A549 (cell line): ENCODE measurements around the gene GLRX2. TPM values are rescaled to one million over a fixed set of nuclear protein-coding genes. Genes with fewer than 3 reads are reported as not detected.

Source experiments
- ATAC-seq, 2 experiments: fragments of 200-7000 bp in 1 of 2; fragments of >200 bp in 1 of 2; cut with Nextera tagmentation in 1 of 2; cut with Tn5 transposase in 1 of 2; 3 replicates each; pipeline versions ENCODE4 v1.8.0 to v1.9.1; 2018 to 2020; ENCODE audit warnings: mild to moderate bottlenecking in 1 of 2, moderate library complexity in 1 of 2
- CTCF ChIA-PET: fragments of 300-600 bp; sonication (Branson Sonifier 250); formaldehyde crosslinking; extraction: SDS; loops from one replicate; lab custom pipeline; 2021; ENCODE audit warnings: antibody characterized with exemption, inconsistent platforms; lab: Yijun Ruan, JAX
- POLR2A ChIA-PET: fragments of 350-600 bp; formaldehyde crosslinking; extraction: SDS; loops from one replicate; lab custom pipeline; 2021; ENCODE audit warnings: antibody characterized with exemption, inconsistent platforms; lab: Yijun Ruan, JAX
- DNase-seq, 2 experiments: peaks; one replicate each; pipeline versions ENCODE4 v3.0.0 to v3.0.0-alpha.2; 2011 to 2016; ENCODE audit warnings: low read depth in 1 of 2, low spot score in 1 of 2
- FAIRE-seq: peaks from 2 replicates; lab custom pipeline; 2011; peaks lifted over from hg19 to GRCh38; lab: Jason Lieb, UNC
- H3K27ac ChIP-seq, 2 experiments: fragments of >200 bp; sonication (Bioruptor Twin); formaldehyde crosslinking; 3 replicates each; pipeline ENCODE4 v1.5.1; 2016 to 2017
- H3K4me1 ChIP-seq: fragments of >200 bp; sonication (Bioruptor Twin); formaldehyde crosslinking; 3 replicates; pipeline ENCODE4 v1.6.1; 2016
- H3K4me2 ChIP-seq: fragments of >200 bp; sonication (Bioruptor Twin); formaldehyde crosslinking; 3 replicates; pipeline ENCODE4 v1.6.1; 2016
- H3K4me3 ChIP-seq: fragments of >200 bp; sonication (Bioruptor Twin); formaldehyde crosslinking; 3 replicates; pipeline ENCODE4 v1.5.1; 2016
- H3K9me3 ChIP-seq: fragments of >200 bp; sonication (Bioruptor Twin); formaldehyde crosslinking; 3 replicates; pipeline ENCODE4 v1.6.1; 2016
- CBX2 ChIP-seq: fragments of 200-600 bp; sonication (generic); IDR thresholded peaks from 2 replicates; pipeline ENCODE4 v1.6.1; 2016; ENCODE audit warnings: low read depth, mild to moderate bottlenecking, borderline replicate concordance
- CBX8 ChIP-seq: fragments of 200-600 bp; sonication (generic); IDR thresholded peaks from 2 replicates; pipeline ENCODE4 v1.6.1; 2016
- CEBPB ChIP-seq, 2 experiments: fragments of >200 bp in 1 of 2; sonication (Bioruptor Twin) in 1 of 2; formaldehyde crosslinking in 1 of 2; IDR thresholded peaks; 2 replicates each; pipeline ENCODE4 v1.6.1; 2012 to 2016
- CHD4 ChIP-seq: fragments of 200-600 bp; sonication (generic); IDR thresholded peaks from 2 replicates; pipeline ENCODE4 v1.6.1; 2016; ENCODE audit warnings: antibody characterized with exemption, mild to moderate bottlenecking, borderline replicate concordance
- EHF ChIP-seq: fragments of 250-450 bp; sonication (Bioruptor Pico); IDR thresholded peaks from 2 replicates; pipeline ENCODE4 v1.5.0; 2020; ENCODE audit warnings: mild to moderate bottlenecking
- EHMT2 ChIP-seq: fragments of 200-600 bp; sonication (generic); IDR thresholded peaks from 2 replicates; pipeline ENCODE4 v1.6.1; 2016; ENCODE audit warnings: antibody characterized with exemption, low read depth, mild to moderate bottlenecking, moderate library complexity
- EP300 ChIP-seq, 2 experiments: fragments of >200 bp; sonication (Bioruptor Twin); formaldehyde crosslinking; IDR thresholded peaks; 2 replicates in 1 of 2; 3 replicates in 1 of 2; pipeline ENCODE4 v1.6.1; 2016 to 2017
- ESRRA ChIP-seq: fragments of 150-350 bp; IDR thresholded peaks from 2 replicates; pipeline ENCODE4 v1.6.1; 2014; ENCODE audit warnings: mild to moderate bottlenecking, low read length, borderline replicate concordance
- FOSB ChIP-seq: fragments of 250-450 bp; sonication (Bioruptor Pico); IDR thresholded peaks from 2 replicates; pipeline ENCODE4 v1.5.0; 2020; ENCODE audit warnings: mild to moderate bottlenecking, moderate library complexity
- GATA3 ChIP-seq: IDR thresholded peaks from 2 replicates; pipeline ENCODE4 v1.6.1; 2012; ENCODE audit warnings: borderline replicate concordance
- HEYL ChIP-seq: fragments of 250-450 bp; sonication (Bioruptor Pico); IDR thresholded peaks from 2 replicates; pipeline ENCODE4 v1.8.0; 2021; ENCODE audit warnings: mild to moderate bottlenecking, moderate library complexity
- HOXA7 ChIP-seq: fragments of 250-450 bp; sonication (Bioruptor Pico); IDR thresholded peaks from 2 replicates; pipeline ENCODE4 v1.5.0; 2020; ENCODE audit warnings: mild to moderate bottlenecking, moderate library complexity
- JUN ChIP-seq, 2 experiments: fragments of >200 bp; sonication (Bioruptor Twin); formaldehyde crosslinking; IDR thresholded peaks; 2 replicates in 1 of 2; 3 replicates in 1 of 2; pipeline ENCODE4 v1.6.1; 2016 to 2017
- KDM1A ChIP-seq: fragments of 200-600 bp; sonication (generic); IDR thresholded peaks from 2 replicates; pipeline ENCODE4 v1.6.1; 2016; ENCODE audit warnings: low read depth, mild to moderate bottlenecking
- MAFK ChIP-seq: fragments of 450-650 bp; IDR thresholded peaks from 2 replicates; pipeline ENCODE4 v1.6.1; 2014; ENCODE audit not compliant: partially characterized antibody
- MAZ ChIP-seq: fragments of 150-350 bp; IDR thresholded peaks from 2 replicates; pipeline ENCODE4 v1.6.1; 2014; ENCODE audit warnings: antibody characterized with exemption, low read depth, low read length, borderline replicate concordance
- NFE2L2 ChIP-seq: fragments of 150-350 bp; conservative IDR thresholded peaks from 2 replicates; pipeline ENCODE4 v1.6.1; 2014; ENCODE audit warnings: low read length
- PHF8 ChIP-seq: fragments of 200-600 bp; sonication (generic); IDR thresholded peaks from 2 replicates; pipeline ENCODE4 v1.6.1; 2016; ENCODE audit warnings: low read depth, mild to moderate bottlenecking, antibody characterized with exemption, moderate library complexity, borderline replicate concordance
- POLR2AphosphoS2 ChIP-seq: conservative IDR thresholded peaks from 2 replicates; pipeline ENCODE4 v1.6.1; 2012; ENCODE audit warnings: low read length, improper control_type of control experiment, inconsistent platforms
- RCOR1 ChIP-seq: fragments of 150-350 bp; IDR thresholded peaks from 2 replicates; pipeline ENCODE4 v1.6.1; 2014; ENCODE audit warnings: antibody characterized with exemption, low read length, low read depth
- RFX5 ChIP-seq: fragments of 450-650 bp; IDR thresholded peaks from 2 replicates; pipeline ENCODE4 v1.7.1; 2014; ENCODE audit warnings: antibody characterized with exemption, mild to moderate bottlenecking, moderate library complexity
- RNF2 ChIP-seq: fragments of 200-600 bp; sonication (generic); IDR thresholded peaks from 2 replicates; pipeline ENCODE4 v1.6.1; 2016; ENCODE audit warnings: low read depth, mild to moderate bottlenecking, antibody characterized with exemption, moderate library complexity, borderline replicate concordance
- SREBF2 ChIP-seq: fragments of 450-650 bp; IDR thresholded peaks from 2 replicates; pipeline ENCODE4 v1.6.1; 2014; ENCODE audit warnings: mild to moderate bottlenecking, moderate library complexity
- TFCP2L1 ChIP-seq: fragments of 250-450 bp; sonication (Bioruptor Pico); IDR thresholded peaks from 2 replicates; pipeline ENCODE4 v1.5.0; 2021; ENCODE audit warnings: mild to moderate bottlenecking
- ZNF302 ChIP-seq: fragments of 250-450 bp; sonication (Bioruptor Pico); IDR thresholded peaks from 2 replicates; pipeline ENCODE4 v1.9.0; 2021; ENCODE audit warnings: inconsistent platforms, mild to moderate bottlenecking, moderate library complexity
- ZSCAN20 ChIP-seq: fragments of 250-450 bp; sonication (Bioruptor Pico); IDR thresholded peaks from 2 replicates; pipeline ENCODE4 v1.8.0; 2022; ENCODE audit warnings: mild to moderate bottlenecking, moderate library complexity
- WGBS: methylation state at CpG from one replicate; pipeline ENCODE4 v1.1.6; 2017; ENCODE audit errors: missing lambda C conversion rate; 5-methylcytosine and 5-hydroxymethylcytosine counted together
- polyA plus RNA-seq, 4 experiments: library from polyadenylated mRNA; depleted of rRNA in 3 of 4; stranded (reverse); fragments of >200 nt; fragmentation: RNase III in 1 of 4; extraction: RNeasy Plus Mini Kit Qiagen cat#74134 plus additional on column Dnase treatment in 1 of 4; gene quantifications; 2 replicates in 3 of 4; 3 replicates in 1 of 4; pipeline ENCODE4 v1.2.3, GENCODE V29; 2011 to 2017
- TF ChIP-seq, protein P1 (sequence below): fragments of 150-350 bp; IDR thresholded peaks from 2 replicates; pipeline ENCODE4 v1.6.1; 2014; ENCODE audit warnings: low read depth, mild to moderate bottlenecking, low read length
- TF ChIP-seq, protein P2 (sequence below): IDR thresholded peaks from 2 replicates; pipeline ENCODE4 v1.6.1; 2012
- TF ChIP-seq, protein P3 (sequence below): IDR thresholded peaks from 2 replicates; pipeline ENCODE4 v1.6.1; 2012

Gene GLRX2
- polyA plus RNA-seq, 2 of the 4 experiments (the other 2 are of a cell fraction): 52.4 to 64.8 TPM

DNA sequence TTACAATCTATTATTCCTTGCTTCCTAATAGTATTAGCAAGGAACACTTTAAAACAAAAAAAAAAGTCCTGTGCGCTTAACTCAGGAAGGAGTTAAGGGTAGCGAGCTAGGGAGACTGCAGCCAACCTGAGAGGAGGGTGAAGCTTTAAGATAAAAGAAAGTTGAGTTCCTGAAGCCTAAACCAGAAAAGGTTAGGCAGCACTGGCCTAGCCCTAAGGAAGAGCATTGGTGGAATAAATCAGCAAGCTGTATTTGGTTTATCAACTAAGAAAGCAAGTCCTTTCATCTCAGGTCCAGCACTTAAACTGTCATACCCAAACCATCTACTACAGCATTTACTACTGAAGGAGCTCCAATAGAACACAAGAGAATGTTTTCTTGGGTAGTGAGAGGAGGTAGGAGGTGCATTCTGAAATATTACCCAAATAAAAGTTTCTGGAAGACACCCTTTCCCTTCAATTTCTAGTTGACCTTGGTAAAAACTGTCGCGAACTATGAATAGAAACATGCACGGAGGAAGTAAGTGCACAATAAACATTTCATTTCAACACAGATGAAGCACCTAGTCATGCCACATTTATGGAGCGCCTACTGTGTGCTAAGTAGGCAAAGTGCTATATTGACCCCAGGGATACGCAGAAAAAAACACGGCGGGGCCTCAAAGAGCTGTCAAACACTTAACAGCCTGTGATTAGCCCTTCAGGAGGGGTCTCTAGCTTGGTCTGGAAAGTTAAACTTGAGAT is 1.3 kb downstream of the GLRX2 start:
- Histone ChIP-seq H3K27ac (peak overlapping the region; percentile 76 to 96), H3K4me1 (peaks cover 17% of the 10 kb centered on the region; the same call in 2 of the 3 replicates), H3K4me2 (peak overlapping the region; percentile 91), H3K4me3 (peak overlapping the region; percentile 67), H3K9me3 (no peaks in the 10 kb centered on the region)
- TF ChIP-seq, protein P1, sequence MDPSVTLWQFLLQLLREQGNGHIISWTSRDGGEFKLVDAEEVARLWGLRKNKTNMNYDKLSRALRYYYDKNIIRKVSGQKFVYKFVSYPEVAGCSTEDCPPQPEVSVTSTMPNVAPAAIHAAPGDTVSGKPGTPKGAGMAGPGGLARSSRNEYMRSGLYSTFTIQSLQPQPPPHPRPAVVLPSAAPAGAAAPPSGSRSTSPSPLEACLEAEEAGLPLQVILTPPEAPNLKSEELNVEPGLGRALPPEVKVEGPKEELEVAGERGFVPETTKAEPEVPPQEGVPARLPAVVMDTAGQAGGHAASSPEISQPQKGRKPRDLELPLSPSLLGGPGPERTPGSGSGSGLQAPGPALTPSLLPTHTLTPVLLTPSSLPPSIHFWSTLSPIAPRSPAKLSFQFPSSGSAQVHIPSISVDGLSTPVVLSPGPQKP: no peak
- TF ChIP-seq GATA3: no peak
- no peak for TF ChIP-seq ZNF302 (CRISPR knock-in tag)
- no peak for TF ChIP-seq SREBF2
- TF ChIP-seq HEYL (CRISPR knock-in tag): no peak
- no peak for TF ChIP-seq TFCP2L1 (CRISPR knock-in tag)
- TF ChIP-seq EHF (CRISPR knock-in tag): no peak
- ChIA-PET CTCF (interaction anchor here (0.6 to 7.3 kb wide), 10 partner anchors 10 to 67 kb away, joined by 3 to 66 read pairs (median 5); partner anchors contain the start of gene CDC73), POLR2A (interaction anchor here (1.3 to 3.8 kb wide), 6 partner anchors 11 to 45 kb away, joined by 5 to 38 read pairs (median 12); partner anchors contain the start of genes CDC73, RO60 and UCHL5)
- ATAC-seq: no peak
- no peak for DNase-seq
- WGBS: 55% methylated on average over 9 of the region's 9 CpGs
- no peak for FAIRE-seq

DNA sequence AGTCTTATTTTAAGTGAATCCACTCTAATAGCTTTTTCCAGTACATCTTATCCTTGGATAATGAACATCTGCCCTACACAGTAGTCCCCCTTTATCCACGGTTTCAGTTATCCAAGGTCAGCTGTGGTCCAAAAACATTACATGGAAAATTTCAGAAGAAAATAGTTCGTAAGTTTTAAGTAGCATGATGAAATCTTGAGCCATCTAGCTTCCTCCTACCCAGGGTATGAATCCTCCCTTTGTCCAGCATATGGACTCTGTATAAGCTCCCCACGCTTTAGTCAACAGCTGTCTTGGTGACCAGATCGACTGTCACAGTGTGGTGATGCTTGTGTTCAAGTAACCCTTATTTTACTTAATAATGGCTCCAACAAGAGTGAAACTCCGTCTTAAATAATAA is 2.6 kb downstream of the GLRX2 start:
- ATAC-seq (no peak), DNase-seq (no peak), FAIRE-seq (no peak)
- WGBS: 85% methylated on average over 5 of the region's 5 CpGs
- CTCF ChIA-PET: interaction anchor here (0.5 to 7.3 kb wide), 3 partner anchors 20 to 41 kb away, joined by 3 to 66 read pairs (median 6); partner anchors contain the start of gene CDC73
- Histone ChIP-seq H3K27ac (no peak overlapping the region), H3K4me2 (no peak overlapping the region; the same call in 2 of the 3 replicates), H3K9me3 (no peaks in the 10 kb centered on the region), H3K4me1 (peaks cover 17% of the 10 kb centered on the region; the same call in 2 of the 3 replicates), H3K4me3 (no peak overlapping the region)
- POLR2A ChIA-PET: no interaction called here
- TF ChIP-seq CHD4: no peak
- TF ChIP-seq ESRRA: no peak
- TF ChIP-seq HOXA7 (CRISPR knock-in tag): no peak
- TF ChIP-seq MAFK: no peak
- TF ChIP-seq PHF8: no peak
- TF ChIP-seq JUN (IDR thresholded peaks at IDR 0.05): no peak
- TF ChIP-seq CBX8: no peak
- no peak for TF ChIP-seq CEBPB (IDR thresholded peaks at IDR 0.05)

DNA sequence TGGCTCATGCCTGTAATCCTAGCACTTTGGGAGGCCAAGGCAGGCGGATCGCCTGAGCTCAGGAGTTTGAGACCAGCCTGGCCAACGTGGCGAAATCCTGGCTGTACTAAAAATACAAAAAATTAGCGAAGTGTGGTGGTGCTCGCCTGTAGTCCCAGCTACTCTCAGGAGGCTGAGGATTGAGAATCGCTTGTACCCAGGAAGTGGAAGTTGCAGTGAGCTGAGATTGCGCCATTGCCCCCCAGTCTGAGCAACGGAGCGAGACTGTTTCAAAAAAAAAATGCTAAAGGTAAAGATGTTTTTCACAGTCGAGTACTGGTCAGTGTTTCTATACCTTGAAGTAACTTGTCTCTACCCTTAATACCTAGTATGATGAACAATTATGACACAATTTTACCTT is 11.1 kb downstream of the GLRX2 start:
- no peak for TF ChIP-seq EHMT2
- TF ChIP-seq RFX5: no peak
- no peak for TF ChIP-seq TFCP2L1 (CRISPR knock-in tag)
- no peak for TF ChIP-seq CHD4
- 92% methylated on average over 11 of the region's 11 CpGs for WGBS
- no peak overlapping the region for H3K27ac ChIP-seq
- POLR2A ChIA-PET: no interaction called here
- no peak overlapping the region for H3K4me3 ChIP-seq
- ATAC-seq: no peak
- CTCF ChIA-PET: interaction anchor here (1.2 to 2.1 kb wide), 3 partner anchors 10 to 49 kb away, joined by 3 to 6 read pairs (median 4); no protein-coding TSS in a partner anchor
- no peak overlapping the region for H3K4me2 ChIP-seq
- no peak for DNase-seq
- no peak for FAIRE-seq
- H3K9me3 ChIP-seq: no peaks in the 10 kb centered on the region
- H3K4me1 ChIP-seq: no peaks in the 10 kb centered on the region

DNA sequence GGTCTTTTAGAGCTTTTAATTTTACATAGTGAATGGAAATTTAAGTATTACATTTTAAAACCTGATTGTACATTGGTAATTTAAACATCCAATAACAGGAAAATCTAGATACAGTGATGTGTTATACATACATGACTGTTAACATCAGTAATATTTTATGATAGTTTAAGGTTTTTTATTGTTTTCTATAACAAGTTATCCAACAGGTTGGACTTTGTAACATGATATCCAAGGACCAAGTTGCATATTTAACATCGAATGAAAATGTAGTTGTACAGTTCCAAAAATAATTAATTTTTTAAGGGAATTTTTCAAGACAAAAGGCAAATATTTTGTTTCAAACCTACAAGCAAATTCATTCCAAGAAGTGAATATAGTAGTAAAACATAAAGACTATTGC is 14.3 kb downstream of the GLRX2 start:
- 52% methylated on average over 1 of the region's 1 CpG for WGBS
- CTCF ChIA-PET: interaction anchor here (1.9 kb wide), 1 partner anchor 31 kb away, joined by 4 read pairs; the partner anchor contains the start of gene CDC73
- Histone ChIP-seq H3K4me3 (no peak overlapping the region), H3K9me3 (no peaks in the 10 kb centered on the region), H3K27ac (no peak overlapping the region), H3K4me1 (no peaks in the 10 kb centered on the region)
- ATAC-seq: no peak
- no peak for TF ChIP-seq MAZ
- no peak for TF ChIP-seq CBX2
- TF ChIP-seq, protein P2, sequence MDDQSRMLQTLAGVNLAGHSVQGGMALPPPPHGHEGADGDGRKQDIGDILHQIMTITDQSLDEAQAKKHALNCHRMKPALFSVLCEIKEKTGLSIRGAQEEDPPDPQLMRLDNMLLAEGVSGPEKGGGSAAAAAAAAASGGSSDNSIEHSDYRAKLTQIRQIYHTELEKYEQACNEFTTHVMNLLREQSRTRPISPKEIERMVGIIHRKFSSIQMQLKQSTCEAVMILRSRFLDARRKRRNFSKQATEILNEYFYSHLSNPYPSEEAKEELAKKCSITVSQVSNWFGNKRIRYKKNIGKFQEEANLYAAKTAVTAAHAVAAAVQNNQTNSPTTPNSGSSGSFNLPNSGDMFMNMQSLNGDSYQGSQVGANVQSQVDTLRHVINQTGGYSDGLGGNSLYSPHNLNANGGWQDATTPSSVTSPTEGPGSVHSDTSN: no peak
- TF ChIP-seq FOSB: no peak
- no peak for TF ChIP-seq HEYL (CRISPR knock-in tag)
- no peak for TF ChIP-seq NFE2L2
- TF ChIP-seq KDM1A: no peak
- TF ChIP-seq TFCP2L1 (CRISPR knock-in tag): no peak
- no peak for TF ChIP-seq CBX8
- no peak for TF ChIP-seq RCOR1
- no peak for TF ChIP-seq ZSCAN20
- TF ChIP-seq, protein P3, sequence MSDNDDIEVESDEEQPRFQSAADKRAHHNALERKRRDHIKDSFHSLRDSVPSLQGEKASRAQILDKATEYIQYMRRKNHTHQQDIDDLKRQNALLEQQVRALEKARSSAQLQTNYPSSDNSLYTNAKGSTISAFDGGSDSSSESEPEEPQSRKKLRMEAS: no peak
- TF ChIP-seq ZNF302 (CRISPR knock-in tag): no peak
- TF ChIP-seq GATA3: no peak
- no peak for TF ChIP-seq SREBF2
- TF ChIP-seq CEBPB (IDR thresholded peaks at IDR 0.05): no peak
- no peak for TF ChIP-seq RNF2
- no peak for TF ChIP-seq PHF8
- no peak for TF ChIP-seq POLR2AphosphoS2
- no peak for TF ChIP-seq EP300 (IDR thresholded peaks at IDR 0.05)
- TF ChIP-seq, all 56 proteins: peak for 0
- DNase-seq (no peak), FAIRE-seq (no peak)
- POLR2A ChIA-PET: interaction anchor here (1.0 kb wide), 1 partner anchor 15 kb away, joined by 3 read pairs; the partner anchor contains the start of gene GLRX2
- H3K4me2 ChIP-seq: no peak overlapping the region
